Pons (tissue), 1 donor: ENCODE data around the gene CKB.
"Not testable (repeated sequence)": the region's sequence is repeated elsewhere in the genome, so short reads cannot be mapped to it uniquely, and the experiment has no call there.

Experiments
- DNase-seq: peaks from one replicate; pipeline ENCODE4 v3.0.0-alpha.2; 2016; ENCODE audit warnings: low spot score

Gene CKB

GRCh38 chr14:103526247-103526913 lies 3.8 kb upstream of the CKB start:
- no peak for DNase-seq

- DNase-seq, result not testable (repeated sequence)
Measured at GRCh38 chr14:103525430-103526246, 3.0 kb upstream of the CKB start.

- no peak for DNase-seq
Measured at GRCh38 chr14:103524002-103524935, 1.6 kb upstream of the CKB start.

GRCh38 chr14:103523575-103523954 lies 935 bp upstream of the CKB start:
- DNase-seq, result no peak

- no peak for DNase-seq
Measured at GRCh38 chr14:103521951-103522563, 573 bp downstream of the CKB start.

- DNase-seq, result no peak
Measured at GRCh38 chr14:103521438-103521950, 1.1 kb downstream of the CKB start.

GRCh38 chr14:103520657-103521437 lies 1.8 kb downstream of the CKB start:
- DNase-seq, result peak; percentile 75

- DNase-seq, result no peak
Measured at GRCh38 chr14:103520269-103520656, 2.4 kb downstream of the CKB start.

- no peak for DNase-seq
Measured at GRCh38 chr14:103519837-103520212, 2.8 kb downstream of the CKB start.

- no peak for DNase-seq
Measured at GRCh38 chr14:103519043-103519836, 3.4 kb downstream of the CKB start.

GRCh38 chr14:103518422-103519042 lies 4.1 kb downstream of the CKB start:
- peak; percentile 61 for DNase-seq

- DNase-seq, result no peak
Measured at GRCh38 chr14:103517721-103518421, 4.8 kb downstream of the CKB start.

- no peak for DNase-seq
Measured at GRCh38 chr14:103517174-103517566, 5.5 kb downstream of the CKB start.

- DNase-seq, result no peak
Measured at GRCh38 chr14:103516426-103517173, 6.0 kb downstream of the CKB start.

GRCh38 chr14:103514596-103515421 lies 7.8 kb downstream of the CKB start:
- DNase-seq, result no peak

- no peak for DNase-seq
Measured at GRCh38 chr14:103512701-103513611, 9.7 kb downstream of the CKB start.
